Measurements from ENCODE around the gene RUFY3.

GRCh38 chr4:70765368-70765767, 43.6 kb downstream of the RUFY3 start:
- no peak for TF ChIP-seq FUBP1 (CRISPR knock-in tag; IDR thresholded peaks at IDR 0.05; ENCODE audit: borderline replicate concordance)
- no peak for TF ChIP-seq ZNF530 (CRISPR knock-in tag; IDR thresholded peaks at IDR 0.05; ENCODE audit: low read depth)
- TF ChIP-seq KLF15 (CRISPR knock-in tag; IDR thresholded peaks at IDR 0.05; ENCODE audit: borderline replicate concordance), result no peak
- TF ChIP-seq ZNF207 (IDR thresholded peaks at IDR 0.05; ENCODE audit: borderline replicate concordance), result no peak
- TF ChIP-seq ZNF672 (CRISPR knock-in tag; IDR thresholded peaks at IDR 0.05), result no peak
- TF ChIP-seq DPF2 (CRISPR knock-in tag; IDR thresholded peaks at IDR 0.05; ENCODE audit: borderline replicate concordance, low read depth), result no peak
- TF ChIP-seq POLR2A (IDR thresholded peaks at IDR 0.05; ENCODE audit: insufficient read depth in 1 of 2, low read depth in 2 of 2, low read length in 2 of 2), result no peak
- TF ChIP-seq, protein P1, sequence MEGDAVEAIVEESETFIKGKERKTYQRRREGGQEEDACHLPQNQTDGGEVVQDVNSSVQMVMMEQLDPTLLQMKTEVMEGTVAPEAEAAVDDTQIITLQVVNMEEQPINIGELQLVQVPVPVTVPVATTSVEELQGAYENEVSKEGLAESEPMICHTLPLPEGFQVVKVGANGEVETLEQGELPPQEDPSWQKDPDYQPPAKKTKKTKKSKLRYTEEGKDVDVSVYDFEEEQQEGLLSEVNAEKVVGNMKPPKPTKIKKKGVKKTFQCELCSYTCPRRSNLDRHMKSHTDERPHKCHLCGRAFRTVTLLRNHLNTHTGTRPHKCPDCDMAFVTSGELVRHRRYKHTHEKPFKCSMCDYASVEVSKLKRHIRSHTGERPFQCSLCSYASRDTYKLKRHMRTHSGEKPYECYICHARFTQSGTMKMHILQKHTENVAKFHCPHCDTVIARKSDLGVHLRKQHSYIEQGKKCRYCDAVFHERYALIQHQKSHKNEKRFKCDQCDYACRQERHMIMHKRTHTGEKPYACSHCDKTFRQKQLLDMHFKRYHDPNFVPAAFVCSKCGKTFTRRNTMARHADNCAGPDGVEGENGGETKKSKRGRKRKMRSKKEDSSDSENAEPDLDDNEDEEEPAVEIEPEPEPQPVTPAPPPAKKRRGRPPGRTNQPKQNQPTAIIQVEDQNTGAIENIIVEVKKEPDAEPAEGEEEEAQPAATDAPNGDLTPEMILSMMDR (CRISPR knock-in tag; IDR thresholded peaks at IDR 0.05), result no peak
- TF ChIP-seq, protein P2, sequence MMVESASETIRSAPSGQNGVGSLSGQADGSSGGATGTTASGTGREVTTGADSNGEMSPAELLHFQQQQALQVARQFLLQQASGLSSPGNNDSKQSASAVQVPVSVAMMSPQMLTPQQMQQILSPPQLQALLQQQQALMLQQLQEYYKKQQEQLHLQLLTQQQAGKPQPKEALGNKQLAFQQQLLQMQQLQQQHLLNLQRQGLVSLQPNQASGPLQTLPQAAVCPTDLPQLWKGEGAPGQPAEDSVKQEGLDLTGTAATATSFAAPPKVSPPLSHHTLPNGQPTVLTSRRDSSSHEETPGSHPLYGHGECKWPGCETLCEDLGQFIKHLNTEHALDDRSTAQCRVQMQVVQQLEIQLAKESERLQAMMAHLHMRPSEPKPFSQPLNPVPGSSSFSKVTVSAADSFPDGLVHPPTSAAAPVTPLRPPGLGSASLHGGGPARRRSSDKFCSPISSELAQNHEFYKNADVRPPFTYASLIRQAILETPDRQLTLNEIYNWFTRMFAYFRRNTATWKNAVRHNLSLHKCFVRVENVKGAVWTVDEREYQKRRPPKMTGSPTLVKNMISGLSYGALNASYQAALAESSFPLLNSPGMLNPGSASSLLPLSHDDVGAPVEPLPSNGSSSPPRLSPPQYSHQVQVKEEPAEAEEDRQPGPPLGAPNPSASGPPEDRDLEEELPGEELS (CRISPR knock-in tag; IDR thresholded peaks at IDR 0.05), result no peak
- no peak for TF ChIP-seq BHLHE40 (IDR thresholded peaks at IDR 0.05; ENCODE audit: low read length)
